NB4 (cell line): ENCODE data around the gene NCAPH2.

Source experiments
- POLR2A ChIP-seq: IDR thresholded peaks from 2 replicates; pipeline ENCODE4 v1.6.1; 2011; ENCODE audit warnings: mild to moderate bottlenecking; ENCODE audit not compliant: insufficient read length; ENCODE audit errors: extremely low read depth
- TF ChIP-seq, protein P1 (sequence below): IDR thresholded peaks from one replicate; pipeline ENCODE4 v1.5.1; 2012; ENCODE audit warnings: low read depth, low read length
- TF ChIP-seq, protein P2 (sequence below): IDR thresholded peaks from 2 replicates; pipeline ENCODE4 v1.6.1; 2011; ENCODE audit warnings: low read depth, low read length

DNA sequence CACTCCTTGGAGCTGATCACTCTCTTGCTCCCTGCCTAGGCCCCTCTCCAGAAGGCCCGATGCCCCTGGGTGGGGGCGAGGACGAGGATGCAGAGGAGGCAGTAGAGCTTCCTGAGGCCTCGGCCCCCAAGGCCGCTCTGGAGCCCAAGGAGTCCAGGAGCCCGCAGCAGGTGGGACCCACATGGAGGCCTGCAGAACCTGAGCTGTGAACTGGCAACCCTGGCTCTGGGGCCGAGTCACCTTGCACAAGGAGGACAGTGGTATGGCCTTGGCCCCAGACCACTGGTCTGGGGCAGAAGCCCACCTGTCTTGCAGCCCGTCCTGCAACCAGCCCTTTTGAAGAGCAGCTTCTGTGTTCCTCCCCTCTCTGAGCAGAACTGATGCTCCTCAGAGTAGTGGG, 11.1 kb downstream of the NCAPH2 start:
- TF ChIP-seq, protein P1, sequence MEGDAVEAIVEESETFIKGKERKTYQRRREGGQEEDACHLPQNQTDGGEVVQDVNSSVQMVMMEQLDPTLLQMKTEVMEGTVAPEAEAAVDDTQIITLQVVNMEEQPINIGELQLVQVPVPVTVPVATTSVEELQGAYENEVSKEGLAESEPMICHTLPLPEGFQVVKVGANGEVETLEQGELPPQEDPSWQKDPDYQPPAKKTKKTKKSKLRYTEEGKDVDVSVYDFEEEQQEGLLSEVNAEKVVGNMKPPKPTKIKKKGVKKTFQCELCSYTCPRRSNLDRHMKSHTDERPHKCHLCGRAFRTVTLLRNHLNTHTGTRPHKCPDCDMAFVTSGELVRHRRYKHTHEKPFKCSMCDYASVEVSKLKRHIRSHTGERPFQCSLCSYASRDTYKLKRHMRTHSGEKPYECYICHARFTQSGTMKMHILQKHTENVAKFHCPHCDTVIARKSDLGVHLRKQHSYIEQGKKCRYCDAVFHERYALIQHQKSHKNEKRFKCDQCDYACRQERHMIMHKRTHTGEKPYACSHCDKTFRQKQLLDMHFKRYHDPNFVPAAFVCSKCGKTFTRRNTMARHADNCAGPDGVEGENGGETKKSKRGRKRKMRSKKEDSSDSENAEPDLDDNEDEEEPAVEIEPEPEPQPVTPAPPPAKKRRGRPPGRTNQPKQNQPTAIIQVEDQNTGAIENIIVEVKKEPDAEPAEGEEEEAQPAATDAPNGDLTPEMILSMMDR: no peak
- no peak for TF ChIP-seq POLR2A
- TF ChIP-seq, protein P2, sequence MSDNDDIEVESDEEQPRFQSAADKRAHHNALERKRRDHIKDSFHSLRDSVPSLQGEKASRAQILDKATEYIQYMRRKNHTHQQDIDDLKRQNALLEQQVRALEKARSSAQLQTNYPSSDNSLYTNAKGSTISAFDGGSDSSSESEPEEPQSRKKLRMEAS: no peak
